ENCODE results near the gene CPNE5. TPM values are rescaled to one million over a fixed set of nuclear protein-coding genes. Genes with fewer than 3 reads are reported as not detected.

Gene CPNE5
- total and polyA plus RNA-seq, 2 donors = 0.57 to 3.4 TPM

DNA sequence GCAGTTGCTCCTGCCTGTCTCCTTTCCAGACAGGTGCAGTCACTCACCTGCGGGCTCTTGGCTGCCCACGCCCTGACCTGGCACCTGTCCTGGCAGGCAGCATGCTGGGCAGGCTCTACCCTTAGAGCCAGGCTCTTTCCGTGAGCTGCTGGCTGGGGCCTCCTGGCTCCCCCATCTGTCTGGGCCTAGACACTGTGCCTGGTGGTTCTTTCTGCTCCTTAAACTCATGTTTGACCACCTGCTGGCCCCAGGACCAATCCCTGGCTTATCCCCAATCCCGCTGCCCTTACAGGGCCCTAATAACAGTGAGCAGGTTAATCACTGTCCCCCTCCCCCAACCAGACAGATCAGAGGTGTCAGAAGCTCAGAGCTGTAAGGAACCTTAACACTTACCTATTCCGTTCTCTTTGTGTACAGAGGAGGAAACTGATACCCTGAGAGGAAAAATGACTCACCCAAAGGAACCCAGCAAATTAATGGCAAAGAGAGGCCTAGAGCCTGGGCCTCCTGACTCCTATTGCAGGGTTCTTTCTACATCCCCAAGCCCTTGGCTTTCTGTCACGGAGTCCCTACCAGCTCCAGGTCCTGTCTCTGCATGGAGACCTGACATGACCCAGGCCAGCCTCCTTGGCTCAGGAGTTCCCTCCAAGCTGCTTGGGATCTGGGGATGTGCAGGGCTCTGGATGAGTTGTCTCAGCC is 86.9 kb downstream of the CPNE5 start:
- DNase-seq (ENCODE audit: low read depth in 6 of 9, low spot score in 9 of 9) = no peak
- Histone ChIP-seq H3K36me3 (ENCODE audit: control insufficient read depth in 2 of 2, insufficient read depth in 2 of 2, low read length in 1 of 2) (no peaks in the 10 kb centered on the region), H3K4me1 (ENCODE audit: control insufficient read depth in 2 of 2, insufficient read depth in 2 of 2, low read length in 2 of 2) (peaks cover 0 to 35% of the 10 kb centered on the region in 2 donors), H3K27me3 (ENCODE audit: control insufficient read depth in 2 of 2, insufficient read depth in 1 of 2, low read length in 1 of 2) (no peaks in the 10 kb centered on the region), H3K9me3 (ENCODE audit: control insufficient read depth in 2 of 2, insufficient read depth in 1 of 2, low read length in 1 of 2) (peaks cover 2 to 7% of the 10 kb centered on the region in 2 donors), H3K27ac (ENCODE audit: low read depth in 1 of 2, low read length in 1 of 2) (no peak overlapping the region), H3K4me3 (ENCODE audit: low read length in 2 of 2) (no peak overlapping the region)
- WGBS = 90% methylated on average over 6 of the region's 6 CpGs

DNA sequence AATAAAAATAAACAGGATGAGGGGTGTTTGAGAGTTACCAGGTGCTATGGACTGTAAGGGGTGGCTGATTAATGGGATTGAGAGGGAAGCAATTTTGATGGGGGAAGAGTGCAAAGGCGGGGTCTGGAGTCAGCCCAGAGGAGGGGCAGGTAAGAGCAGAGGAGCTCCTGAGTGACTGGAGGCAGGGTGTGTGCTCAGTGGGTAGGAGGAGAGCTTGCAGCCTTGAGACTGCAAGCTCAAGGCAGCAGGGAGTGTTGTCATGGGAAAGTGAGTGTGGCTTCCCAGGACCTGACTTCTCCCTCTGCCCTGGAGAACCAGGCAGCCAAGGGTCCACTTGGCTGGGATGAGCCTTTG is 87.4 kb downstream of the CPNE5 start:
- no peak overlapping the region for H3K27ac ChIP-seq (ENCODE audit: low read depth in 1 of 2, low read length in 1 of 2)
- peaks cover 0 to 30% of the 10 kb centered on the region in 2 donors for H3K4me1 ChIP-seq (ENCODE audit: control insufficient read depth in 2 of 2, insufficient read depth in 2 of 2, low read length in 2 of 2)
- no peaks in the 10 kb centered on the region for H3K27me3 ChIP-seq (ENCODE audit: control insufficient read depth in 2 of 2, insufficient read depth in 1 of 2, low read length in 1 of 2)
- 0% methylated on average over 1 of the region's 1 CpG for WGBS
- H3K4me3 ChIP-seq (ENCODE audit: low read length in 2 of 2) = no peak overlapping the region
- peaks cover 2 to 7% of the 10 kb centered on the region in 2 donors for H3K9me3 ChIP-seq (ENCODE audit: control insufficient read depth in 2 of 2, insufficient read depth in 1 of 2, low read length in 1 of 2)
- H3K36me3 ChIP-seq (ENCODE audit: control insufficient read depth in 2 of 2, insufficient read depth in 2 of 2, low read length in 1 of 2) = no peaks in the 10 kb centered on the region
- no peak for DNase-seq (ENCODE audit: low read depth in 6 of 9, low spot score in 9 of 9)

DNA sequence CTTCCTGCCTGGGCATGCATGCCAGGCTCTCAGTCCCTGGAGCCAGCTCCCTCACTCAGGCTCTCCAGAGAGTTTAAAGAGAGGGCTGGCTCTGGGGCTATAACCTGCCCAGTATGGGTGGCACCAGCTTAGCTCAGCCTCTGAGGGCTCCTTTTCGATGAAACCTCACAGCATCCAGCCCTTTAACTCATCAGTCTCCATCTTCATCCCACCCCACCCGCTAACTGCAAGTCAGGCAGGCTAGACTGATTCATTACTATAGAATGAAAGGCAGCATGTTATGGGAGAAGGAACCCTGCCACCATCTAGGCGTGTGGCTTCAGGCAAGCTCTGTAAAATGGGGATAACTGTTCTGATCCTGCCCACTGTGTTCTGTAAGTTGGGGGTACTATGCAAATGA is 88.2 kb downstream of the CPNE5 start:
- 95% methylated on average over 3 of the region's 3 CpGs for WGBS
- DNase-seq (ENCODE audit: low read depth in 6 of 9, low spot score in 9 of 9) = no peak
- peaks cover 0 to 23% of the 10 kb centered on the region in 2 donors for H3K4me1 ChIP-seq (ENCODE audit: control insufficient read depth in 2 of 2, insufficient read depth in 2 of 2, low read length in 2 of 2)

DNA sequence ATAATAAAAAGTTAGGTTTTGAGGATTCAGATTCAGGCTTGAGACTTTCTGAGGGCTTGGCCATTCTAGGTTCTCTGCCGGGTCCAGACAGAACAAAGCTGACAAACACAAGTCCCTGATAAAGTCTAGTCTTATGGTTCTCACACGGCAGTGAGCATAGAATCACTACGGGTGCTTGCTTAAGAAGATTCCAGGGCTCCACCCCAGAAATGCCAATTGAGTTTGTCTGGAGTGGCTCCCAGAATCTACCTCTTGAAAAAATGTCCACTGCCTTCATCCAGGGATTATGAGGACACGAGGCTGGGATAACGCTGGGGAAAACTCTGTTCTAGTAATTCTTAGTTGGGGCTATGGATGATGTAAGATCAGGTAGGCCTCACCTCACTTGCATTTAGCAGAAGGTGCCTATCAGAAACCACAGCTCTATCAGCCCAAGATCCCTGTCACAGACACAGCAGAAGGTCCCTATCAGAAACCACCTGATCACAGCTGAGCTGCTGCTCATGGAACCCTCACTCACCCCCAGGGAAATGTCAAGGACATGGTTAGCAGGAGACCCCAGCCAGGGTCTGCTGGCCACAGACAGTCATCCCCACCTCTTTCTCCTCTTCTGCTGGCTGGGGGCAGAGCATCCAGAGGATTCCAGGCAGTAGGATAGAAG is 89.3 kb downstream of the CPNE5 start:
- 98% methylated on average over 5 of the region's 5 CpGs for WGBS
- no peaks in the 10 kb centered on the region for H3K36me3 ChIP-seq (ENCODE audit: control insufficient read depth in 2 of 2, insufficient read depth in 2 of 2, low read length in 1 of 2)
- no peak overlapping the region for H3K27ac ChIP-seq (ENCODE audit: low read depth in 1 of 2, low read length in 1 of 2)
- peaks cover 0 to 11% of the 10 kb centered on the region in 2 donors for H3K4me1 ChIP-seq (ENCODE audit: control insufficient read depth in 2 of 2, insufficient read depth in 2 of 2, low read length in 2 of 2)
- no peak for DNase-seq (ENCODE audit: low read depth in 6 of 9, low spot score in 9 of 9)
- H3K4me3 ChIP-seq (ENCODE audit: low read length in 2 of 2) = no peak overlapping the region
- H3K27me3 ChIP-seq (ENCODE audit: control insufficient read depth in 2 of 2, insufficient read depth in 1 of 2, low read length in 1 of 2) = no peaks in the 10 kb centered on the region
- peaks cover 2 to 7% of the 10 kb centered on the region in 2 donors for H3K9me3 ChIP-seq (ENCODE audit: control insufficient read depth in 2 of 2, insufficient read depth in 1 of 2, low read length in 1 of 2)

More for the DNA sequence above, 88.2 kb downstream of the CPNE5 start:
- Histone ChIP-seq H3K27ac (ENCODE audit: low read depth in 1 of 2, low read length in 1 of 2) (no peak overlapping the region), H3K36me3 (ENCODE audit: control insufficient read depth in 2 of 2, insufficient read depth in 2 of 2, low read length in 1 of 2) (no peaks in the 10 kb centered on the region), H3K9me3 (ENCODE audit: control insufficient read depth in 2 of 2, insufficient read depth in 1 of 2, low read length in 1 of 2) (peaks cover 2 to 7% of the 10 kb centered on the region in 2 donors), H3K27me3 (ENCODE audit: control insufficient read depth in 2 of 2, insufficient read depth in 1 of 2, low read length in 1 of 2) (no peaks in the 10 kb centered on the region), H3K4me3 (ENCODE audit: low read length in 2 of 2) (no peak overlapping the region)

DNA sequence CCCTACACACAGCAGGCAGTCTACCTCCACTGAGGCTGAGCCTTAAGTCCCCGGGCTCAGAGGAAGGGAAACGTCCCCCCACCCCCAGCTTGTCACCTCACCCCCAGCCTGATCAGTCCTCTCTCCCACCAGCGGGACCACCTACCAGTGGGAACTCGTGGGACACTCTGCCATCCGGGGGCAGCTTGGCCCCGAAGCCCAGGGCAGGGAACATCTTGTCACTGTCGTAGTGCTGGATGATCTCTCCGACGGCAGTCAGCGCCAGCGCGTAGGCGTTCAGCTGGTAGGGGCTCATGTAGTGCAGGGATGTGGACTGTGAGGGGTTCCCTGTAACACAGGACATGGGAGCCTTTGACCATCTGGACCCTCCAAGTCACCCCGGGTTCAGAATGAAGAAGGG is 93.0 kb downstream of the CPNE5 start:
- no peak for DNase-seq (ENCODE audit: low read depth in 6 of 9, low spot score in 9 of 9)
- Histone ChIP-seq H3K27ac (ENCODE audit: low read depth in 1 of 2, low read length in 1 of 2) (no peak overlapping the region), H3K27me3 (ENCODE audit: control insufficient read depth in 2 of 2, insufficient read depth in 1 of 2, low read length in 1 of 2) (no peaks in the 10 kb centered on the region), H3K9me3 (ENCODE audit: control insufficient read depth in 2 of 2, insufficient read depth in 1 of 2, low read length in 1 of 2) (peaks cover 2 to 7% of the 10 kb centered on the region in 2 donors), H3K4me1 (ENCODE audit: control insufficient read depth in 2 of 2, insufficient read depth in 2 of 2, low read length in 2 of 2) (no peaks in the 10 kb centered on the region), H3K4me3 (ENCODE audit: low read length in 2 of 2) (no peak overlapping the region), H3K36me3 (ENCODE audit: control insufficient read depth in 2 of 2, insufficient read depth in 2 of 2, low read length in 1 of 2) (no peaks in the 10 kb centered on the region)
- 94% methylated on average over 14 of the region's 14 CpGs for WGBS

DNA sequence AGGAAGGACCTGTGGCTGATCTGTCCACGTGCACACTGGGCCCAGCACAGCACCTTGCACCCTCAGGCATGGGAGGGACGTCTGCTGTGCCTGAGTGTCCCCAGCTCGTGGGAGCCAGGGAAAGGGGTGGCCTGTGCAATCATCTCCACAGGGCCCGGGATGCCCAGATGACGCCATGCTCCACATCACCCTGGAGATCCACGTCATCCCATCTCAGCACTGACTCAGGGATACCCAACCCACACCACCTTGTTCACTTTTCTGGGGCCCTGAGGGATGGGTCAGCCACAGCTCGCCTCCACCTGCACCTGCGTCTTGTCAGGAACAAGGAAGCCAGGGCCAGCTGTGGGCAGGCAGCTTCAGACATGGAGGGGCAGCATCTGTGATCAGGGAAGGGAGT is 93.4 kb downstream of the CPNE5 start:
- Histone ChIP-seq H3K27me3 (ENCODE audit: control insufficient read depth in 2 of 2, insufficient read depth in 1 of 2, low read length in 1 of 2) (no peaks in the 10 kb centered on the region), H3K9me3 (ENCODE audit: control insufficient read depth in 2 of 2, insufficient read depth in 1 of 2, low read length in 1 of 2) (peaks cover 2 to 7% of the 10 kb centered on the region in 2 donors), H3K36me3 (ENCODE audit: control insufficient read depth in 2 of 2, insufficient read depth in 2 of 2, low read length in 1 of 2) (no peaks in the 10 kb centered on the region), H3K4me1 (ENCODE audit: control insufficient read depth in 2 of 2, insufficient read depth in 2 of 2, low read length in 2 of 2) (no peaks in the 10 kb centered on the region), H3K4me3 (ENCODE audit: low read length in 2 of 2) (no peak overlapping the region), H3K27ac (ENCODE audit: low read depth in 1 of 2, low read length in 1 of 2) (no peak overlapping the region)
- 87% methylated on average over 8 of the region's 8 CpGs for WGBS
- DNase-seq (ENCODE audit: low read depth in 6 of 9, low spot score in 9 of 9) = no peak

DNA sequence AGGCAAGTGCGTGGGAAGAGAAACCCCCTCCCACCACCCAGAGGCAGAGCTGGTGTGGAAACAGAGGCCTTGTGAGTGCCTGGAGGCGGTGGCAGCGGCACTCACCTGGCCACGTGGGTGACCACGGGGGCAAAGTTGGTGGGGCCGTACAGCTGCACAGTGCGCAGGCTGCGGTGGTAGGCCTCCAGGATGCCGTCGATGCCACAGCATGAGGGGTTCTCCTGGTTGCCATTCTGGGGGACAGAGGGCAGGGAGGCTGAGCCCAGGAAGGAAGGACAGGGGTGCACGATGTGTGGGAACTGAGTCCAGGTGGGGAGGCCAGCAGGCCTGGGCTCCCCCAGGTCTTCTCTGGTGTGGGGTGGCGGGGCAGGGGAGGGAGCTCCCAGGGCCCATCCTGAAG is 94.0 kb downstream of the CPNE5 start:
- no peaks in the 10 kb centered on the region for H3K36me3 ChIP-seq (ENCODE audit: control insufficient read depth in 2 of 2, insufficient read depth in 2 of 2, low read length in 1 of 2)
- DNase-seq (ENCODE audit: low read depth in 6 of 9, low spot score in 9 of 9) = no peak
- peaks cover 2 to 6% of the 10 kb centered on the region in 2 donors for H3K9me3 ChIP-seq (ENCODE audit: control insufficient read depth in 2 of 2, insufficient read depth in 1 of 2, low read length in 1 of 2)
- H3K27ac ChIP-seq (ENCODE audit: low read depth in 1 of 2, low read length in 1 of 2) = no peak overlapping the region
- no peak overlapping the region for H3K4me3 ChIP-seq (ENCODE audit: low read length in 2 of 2)
- H3K27me3 ChIP-seq (ENCODE audit: control insufficient read depth in 2 of 2, insufficient read depth in 1 of 2, low read length in 1 of 2) = no peaks in the 10 kb centered on the region
- 94% methylated on average over 12 of the region's 12 CpGs for WGBS
- no peaks in the 10 kb centered on the region for H3K4me1 ChIP-seq (ENCODE audit: control insufficient read depth in 2 of 2, insufficient read depth in 2 of 2, low read length in 2 of 2)

DNA sequence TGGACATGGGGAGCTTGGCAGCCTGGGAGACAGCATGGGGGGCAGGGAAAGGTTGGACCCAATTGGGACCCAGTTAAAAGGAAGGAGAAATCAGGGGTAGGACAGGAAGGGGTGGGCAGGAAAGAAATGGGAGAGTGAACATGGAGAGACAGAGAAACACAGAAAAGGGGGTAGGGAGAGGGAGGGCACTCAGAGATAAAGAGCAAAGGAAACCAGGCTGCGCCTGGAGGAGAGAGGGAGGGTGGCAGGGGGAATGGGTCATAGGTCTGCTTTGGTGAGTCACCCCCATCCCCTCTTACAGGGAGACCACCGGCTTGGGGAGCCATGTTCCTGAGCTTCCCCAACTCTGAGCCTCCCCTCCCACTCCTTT is 95.0 kb downstream of the CPNE5 start:
- no peak overlapping the region for H3K27ac ChIP-seq (ENCODE audit: low read depth in 1 of 2, low read length in 1 of 2)
- no peaks in the 10 kb centered on the region for H3K4me1 ChIP-seq (ENCODE audit: control insufficient read depth in 2 of 2, insufficient read depth in 2 of 2, low read length in 2 of 2)
- H3K36me3 ChIP-seq (ENCODE audit: control insufficient read depth in 2 of 2, insufficient read depth in 2 of 2, low read length in 1 of 2) = no peaks in the 10 kb centered on the region

DNA sequence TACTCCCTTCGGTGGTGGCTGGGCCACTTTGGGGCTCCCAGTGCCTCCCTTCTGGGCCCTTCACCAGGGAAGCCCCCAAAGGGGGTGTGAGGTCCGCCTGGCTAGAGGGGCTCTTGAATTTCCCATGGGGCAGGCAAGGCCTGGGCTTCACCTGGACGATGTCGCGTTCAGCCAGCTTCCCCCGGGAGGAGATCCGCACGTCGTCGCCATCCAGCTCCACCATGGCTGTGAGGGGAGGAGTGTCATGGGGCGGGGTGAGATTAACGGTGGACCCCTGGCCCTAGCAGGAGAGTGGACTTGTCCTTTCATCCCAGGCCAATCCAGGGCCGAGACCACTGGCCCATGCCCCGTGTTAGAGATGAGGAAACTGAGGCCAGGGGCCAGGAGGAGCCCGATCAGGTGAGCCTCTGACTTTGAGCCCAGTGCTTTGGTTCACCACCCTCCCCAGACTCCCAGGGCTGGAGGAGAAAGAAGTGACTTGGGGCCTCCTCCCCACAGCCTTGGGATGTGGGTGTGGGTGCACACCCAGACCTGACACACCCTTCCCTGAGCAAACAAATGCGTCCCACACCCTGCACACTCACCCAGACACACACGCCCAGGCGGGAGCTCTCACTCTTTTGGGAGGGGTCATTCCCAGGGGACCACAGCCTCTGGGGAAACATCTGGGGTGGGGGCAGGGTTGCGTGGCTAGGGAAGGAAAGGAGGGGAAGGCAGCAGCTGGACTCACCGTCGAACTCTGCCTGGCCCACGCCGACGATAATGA is 95.5 kb downstream of the CPNE5 start:
- no peak for DNase-seq (ENCODE audit: low read depth in 6 of 9, low spot score in 9 of 9)
- Histone ChIP-seq H3K36me3 (ENCODE audit: control insufficient read depth in 2 of 2, insufficient read depth in 2 of 2, low read length in 1 of 2) (no peaks in the 10 kb centered on the region), H3K4me3 (ENCODE audit: low read length in 2 of 2) (no peak overlapping the region), H3K9me3 (ENCODE audit: control insufficient read depth in 2 of 2, insufficient read depth in 1 of 2, low read length in 1 of 2) (peaks cover 0 to 1% of the 10 kb centered on the region in 2 donors), H3K27me3 (ENCODE audit: control insufficient read depth in 2 of 2, insufficient read depth in 1 of 2, low read length in 1 of 2) (no peaks in the 10 kb centered on the region), H3K27ac (ENCODE audit: low read depth in 1 of 2, low read length in 1 of 2) (no peak overlapping the region), H3K4me1 (ENCODE audit: control insufficient read depth in 2 of 2, insufficient read depth in 2 of 2, low read length in 2 of 2) (no peaks in the 10 kb centered on the region)
- 87% methylated on average over 24 of the region's 24 CpGs for WGBS

More for the DNA sequence above, 95.0 kb downstream of the CPNE5 start:
- WGBS = 57% methylated on average over 2 of the region's 2 CpGs
- Histone ChIP-seq H3K9me3 (ENCODE audit: control insufficient read depth in 2 of 2, insufficient read depth in 1 of 2, low read length in 1 of 2) (peaks cover 0 to 2% of the 10 kb centered on the region in 2 donors), H3K4me3 (ENCODE audit: low read length in 2 of 2) (no peak overlapping the region), H3K27me3 (ENCODE audit: control insufficient read depth in 2 of 2, insufficient read depth in 1 of 2, low read length in 1 of 2) (no peaks in the 10 kb centered on the region)
- DNase-seq (ENCODE audit: low read depth in 6 of 9, low spot score in 9 of 9) = no peak

All from thymus (tissue), 11 donors.